Measurements from ENCODE around the gene HS1BP3. TPM values are rescaled to one million over a fixed set of nuclear protein-coding genes. Genes with fewer than 3 reads are reported as not detected.

The HS1BP3 gene
- total and polyA plus RNA-seq, 8 donors = 12.5 to 39.7 (median 13.4) TPM

GRCh38 chr2:20575935-20576597 lies 74.8 kb downstream of the HS1BP3 start:
- Histone ChIP-seq H3K4me3 (no peak overlapping the region), H3K4me1 (peaks cover 14 to 42% of the 10 kb centered on the region in 2 donors), H3K27me3 (no peaks in the 10 kb centered on the region), H3K9me3 (no peaks in the 10 kb centered on the region), H3K27ac (peak overlapping the region in 1 of 2 donors; percentile 48), H3K36me3 (no peaks in the 10 kb centered on the region)
- ATAC-seq (no peak), DNase-seq (no peak)
- no peak for TF ChIP-seq CTCF (IDR thresholded peaks at IDR 0.05)
- intact Hi-C loops (cut with DNase I) = no loop called here

- Histone ChIP-seq H3K27me3 (no peaks in the 10 kb centered on the region), H3K36me3 (no peaks in the 10 kb centered on the region), H3K4me3 (no peak overlapping the region), H3K27ac (peak overlapping the region in 1 of 2 donors; percentile 20), H3K4me1 (peaks cover 14 to 48% of the 10 kb centered on the region in 2 donors), H3K9me3 (no peaks in the 10 kb centered on the region)
- TF ChIP-seq CTCF (IDR thresholded peaks at IDR 0.05) = no peak
- peak in 1 of 4 donors; percentile 62 for DNase-seq
- no peak for ATAC-seq
- intact Hi-C loops (cut with DNase I) = no loop called here
Measured at GRCh38 chr2:20575414-20575813, 75.5 kb downstream of the HS1BP3 start.

GRCh38 chr2:20574930-20575329 lies 76.0 kb downstream of the HS1BP3 start:
- ATAC-seq (no peak), DNase-seq (no peak)
- H3K27ac ChIP-seq = peak overlapping the region in 1 of 2 donors; percentile 20
- no peak for TF ChIP-seq CTCF (IDR thresholded peaks at IDR 0.05)
- peaks cover 14 to 46% of the 10 kb centered on the region in 2 donors for H3K4me1 ChIP-seq
- intact Hi-C loops (cut with DNase I) = no loop called here
- H3K36me3 ChIP-seq = no peaks in the 10 kb centered on the region
- no peaks in the 10 kb centered on the region for H3K27me3 ChIP-seq
- H3K4me3 ChIP-seq = no peak overlapping the region
- no peaks in the 10 kb centered on the region for H3K9me3 ChIP-seq

GRCh38 chr2:20574423-20574911 lies 76.4 kb downstream of the HS1BP3 start:
- DNase-seq = peak in 1 of 4 donors; percentile 55
- H3K36me3 ChIP-seq = no peaks in the 10 kb centered on the region
- no peaks in the 10 kb centered on the region for H3K27me3 ChIP-seq
- TF ChIP-seq CTCF (IDR thresholded peaks at IDR 0.05) = no peak
- peaks cover 9 to 46% of the 10 kb centered on the region in 2 donors for H3K4me1 ChIP-seq
- intact Hi-C loops (cut with DNase I) = no loop called here
- ATAC-seq = no peak
- H3K4me3 ChIP-seq = no peak overlapping the region
- no peak overlapping the region for H3K27ac ChIP-seq
- no peaks in the 10 kb centered on the region for H3K9me3 ChIP-seq

- peak in 1 of 4 donors; percentile 51 for DNase-seq
- intact Hi-C loops (cut with DNase I) = no loop called here
- no peaks in the 10 kb centered on the region for H3K36me3 ChIP-seq
- H3K27me3 ChIP-seq = no peaks in the 10 kb centered on the region
- H3K4me3 ChIP-seq = no peak overlapping the region
- peaks cover 5 to 43% of the 10 kb centered on the region in 2 donors for H3K4me1 ChIP-seq
- peak; percentile 20 for ATAC-seq
- TF ChIP-seq CTCF (IDR thresholded peaks at IDR 0.05) = no peak
- no peaks in the 10 kb centered on the region for H3K9me3 ChIP-seq
- peak overlapping the region; percentile 0 to 16 for H3K27ac ChIP-seq
Measured at GRCh38 chr2:20573620-20574422, 77.1 kb downstream of the HS1BP3 start.

Measured in left lung (tissue), 10 donors.